Osteocyte (in vitro differentiated cells): ENCODE data around the gene PCF11. TPM values are rescaled to one million over a fixed set of nuclear protein-coding genes. Genes with fewer than 3 reads are reported as not detected.
"Not testable (repeated sequence)": the region's sequence is repeated elsewhere in the genome, so short reads cannot be mapped to it uniquely, and the experiment has no call there.

Experiments used
- DNase-seq: peaks from one replicate; pipeline ENCODE4 v3.0.0; 2021; ENCODE audit warnings: mixed read lengths; ENCODE audit not compliant: unreplicated experiment; ENCODE audit errors: extremely low spot score
- H3K27ac Mint-ChIP-seq: one replicate; pipeline ENCODE4 v1.8.0; 2021; ENCODE audit warnings: mild to moderate bottlenecking, mixed read lengths; ENCODE audit not compliant: unreplicated experiment
- H3K27me3 Mint-ChIP-seq: one replicate; pipeline ENCODE4 v1.8.0; 2021; ENCODE audit warnings: mixed read lengths; ENCODE audit not compliant: unreplicated experiment
- H3K36me3 Mint-ChIP-seq: one replicate; pipeline ENCODE4 v1.8.0; 2021; ENCODE audit warnings: mixed read lengths; ENCODE audit not compliant: unreplicated experiment
- H3K4me1 Mint-ChIP-seq: one replicate; pipeline ENCODE4 v1.8.0; 2021; ENCODE audit warnings: mixed read lengths; ENCODE audit not compliant: unreplicated experiment
- H3K4me3 Mint-ChIP-seq: one replicate; pipeline ENCODE4 v1.8.0; 2021; ENCODE audit warnings: mild to moderate bottlenecking, moderate library complexity, mixed read lengths; ENCODE audit not compliant: unreplicated experiment
- H3K9me3 Mint-ChIP-seq: one replicate; pipeline ENCODE4 v1.8.0; 2021; ENCODE audit warnings: mixed read lengths; ENCODE audit not compliant: unreplicated experiment
- CTCF ChIP-seq: fragments of 200-600 bp; sonication (generic); IDR thresholded peaks from 2 replicates; pipeline ENCODE4 v1.5.0; 2021; ENCODE audit warnings: antibody characterized with exemption, mild to moderate bottlenecking, moderate library complexity
- total RNA-seq: library from RNA; stranded (reverse); gene quantifications from 2 replicates; pipeline ENCODE4 v1.2.1, GENCODE V29; 2021

Gene PCF11
- total RNA-seq, 1 donor from 2014 or later, result 66.6 TPM

- Mint-ChIP-seq H3K9me3 (no peaks in the 10 kb centered on the region), H3K27me3 (peaks cover 4% of the 10 kb centered on the region), H3K4me3 (no peak overlapping the region), H3K4me1 (peaks cover 14% of the 10 kb centered on the region), H3K36me3 (no peaks in the 10 kb centered on the region), H3K27ac (no peak overlapping the region)
- no peak for DNase-seq
- no peak for TF ChIP-seq CTCF
Observed at GRCh38 chr11:83122766-83123165, 34.2 kb upstream of the PCF11 start.

GRCh38 chr11:83124636-83125424 is 32.1 kb upstream of the PCF11 start:
- TF ChIP-seq CTCF, result no peak
- peaks cover 4% of the 10 kb centered on the region for H3K27me3 Mint-ChIP-seq
- no peaks in the 10 kb centered on the region for H3K36me3 Mint-ChIP-seq
- no peaks in the 10 kb centered on the region for H3K9me3 Mint-ChIP-seq
- no peak for DNase-seq
- no peaks in the 10 kb centered on the region for H3K4me1 Mint-ChIP-seq
- H3K4me3 Mint-ChIP-seq, result no peak overlapping the region
- no peak overlapping the region for H3K27ac Mint-ChIP-seq

GRCh38 chr11:83125577-83125976 is 31.4 kb upstream of the PCF11 start:
- no peak overlapping the region for H3K27ac Mint-ChIP-seq
- no peaks in the 10 kb centered on the region for H3K9me3 Mint-ChIP-seq
- TF ChIP-seq CTCF, result no peak
- H3K27me3 Mint-ChIP-seq, result peaks cover 4% of the 10 kb centered on the region
- no peaks in the 10 kb centered on the region for H3K36me3 Mint-ChIP-seq
- H3K4me3 Mint-ChIP-seq, result no peak overlapping the region
- H3K4me1 Mint-ChIP-seq, result no peaks in the 10 kb centered on the region
- DNase-seq, result no peak

GRCh38 chr11:83127310-83127637 is 29.7 kb upstream of the PCF11 start:
- Mint-ChIP-seq H3K9me3 (no peaks in the 10 kb centered on the region), H3K27ac (no peak overlapping the region), H3K4me1 (no peaks in the 10 kb centered on the region), H3K36me3 (no peaks in the 10 kb centered on the region), H3K4me3 (no peak overlapping the region), H3K27me3 (peaks cover 6% of the 10 kb centered on the region)
- no peak for DNase-seq
- TF ChIP-seq CTCF, result no peak

- no peaks in the 10 kb centered on the region for H3K36me3 Mint-ChIP-seq
- no peak overlapping the region for H3K27ac Mint-ChIP-seq
- peaks cover 4% of the 10 kb centered on the region for H3K27me3 Mint-ChIP-seq
- TF ChIP-seq CTCF, result no peak
- DNase-seq, result no peak
- no peak overlapping the region for H3K4me3 Mint-ChIP-seq
- H3K4me1 Mint-ChIP-seq, result no peaks in the 10 kb centered on the region
- no peaks in the 10 kb centered on the region for H3K9me3 Mint-ChIP-seq
Observed at GRCh38 chr11:83132191-83132590, 24.7 kb upstream of the PCF11 start.

- not testable (repeated sequence) for H3K36me3 Mint-ChIP-seq, H3K4me1 Mint-ChIP-seq
Observed at GRCh38 chr11:83133266-83133665, 23.7 kb upstream of the PCF11 start.

More at GRCh38 chr11:83133266-83133665, 23.7 kb upstream of the PCF11 start:
- DNase-seq, H3K27ac Mint-ChIP-seq, H3K27me3 Mint-ChIP-seq, H3K9me3 Mint-ChIP-seq, H3K4me3 Mint-ChIP-seq: not testable (repeated sequence)
